KOPT-K1 (cell line): ENCODE measurements around the gene CDKL1.

Experiments
- H3K27ac ChIP-seq: fragments of 200-600 bp; sonication (generic); 2 replicates; pipeline ENCODE4 v1.5.1; 2016; ENCODE audit warnings: antibody characterized with exemption, mild to moderate bottlenecking, low read depth, low read length; ENCODE audit not compliant: poor library complexity, severe bottlenecking
- H3K36me3 ChIP-seq: fragments of 200-600 bp; sonication (generic); 2 replicates; pipeline ENCODE4 v1.5.1; 2017; ENCODE audit warnings: antibody characterized with exemption, mild to moderate bottlenecking, low read length, moderate library complexity; ENCODE audit not compliant: insufficient read depth
- H3K9me3 ChIP-seq: fragments of 200-600 bp; sonication (generic); 2 replicates; pipeline ENCODE4 v1.5.1; 2017; ENCODE audit warnings: antibody characterized with exemption, low read length, mild to moderate bottlenecking; ENCODE audit not compliant: insufficient read depth, poor library complexity, severe bottlenecking

The CDKL1 gene

DNA sequence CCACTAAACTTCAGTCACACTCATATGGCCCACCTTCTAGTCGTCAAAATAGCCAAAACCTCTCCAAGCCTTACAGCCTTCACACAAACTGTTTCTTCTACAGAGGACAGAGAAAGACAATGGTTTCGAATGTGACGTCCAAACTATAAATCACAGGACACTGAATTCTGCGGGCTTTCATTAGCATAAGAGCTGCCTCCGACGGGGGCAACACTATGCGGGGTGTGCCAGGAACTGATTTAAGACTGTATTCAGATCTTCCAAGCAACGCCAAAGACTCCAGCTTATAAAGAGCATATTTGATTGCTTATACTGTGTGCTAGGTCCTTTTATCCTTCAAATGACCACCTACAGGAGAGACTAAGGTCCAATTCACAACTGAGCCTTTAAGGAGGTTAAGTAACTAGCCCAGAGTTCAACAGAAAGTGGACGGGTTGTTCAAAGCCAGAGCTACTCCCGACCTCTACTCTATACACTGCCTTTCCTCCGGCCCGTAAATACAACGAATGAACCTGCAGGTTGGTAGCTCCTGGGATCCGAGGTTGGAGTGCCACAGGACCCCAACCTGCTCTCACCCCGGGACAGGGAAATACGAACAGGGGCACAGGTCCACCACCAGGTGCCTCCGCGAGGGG is 85.2 kb downstream of the CDKL1 start:
- H3K9me3 ChIP-seq: peaks cover 13% of the 10 kb centered on the region
- H3K36me3 ChIP-seq: peaks cover 9% of the 10 kb centered on the region
- H3K27ac ChIP-seq: peak overlapping the region; percentile 79

DNA sequence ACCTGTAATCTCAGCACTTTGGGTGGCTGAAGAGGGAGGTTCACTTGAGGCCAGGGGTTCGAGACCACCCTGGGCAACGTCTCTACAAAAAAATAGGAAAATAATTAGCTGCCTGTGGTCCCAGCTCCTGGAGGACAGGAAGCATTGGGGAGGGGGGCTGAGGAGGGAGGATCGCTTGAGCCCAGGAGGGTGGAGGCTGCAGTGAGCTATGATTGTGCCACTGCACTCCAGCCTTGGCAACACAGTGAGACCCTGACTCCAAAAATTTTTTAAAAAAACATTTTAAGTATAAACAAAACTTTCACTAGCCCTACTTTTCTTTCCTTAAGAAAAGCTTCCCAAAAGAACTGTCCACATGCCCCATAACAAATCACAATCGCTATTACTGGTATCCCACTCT is 86.2 kb downstream of the CDKL1 start:
- H3K9me3 ChIP-seq: peaks cover 13% of the 10 kb centered on the region
- H3K27ac ChIP-seq: no peak overlapping the region
- H3K36me3 ChIP-seq: peaks cover 9% of the 10 kb centered on the region

DNA sequence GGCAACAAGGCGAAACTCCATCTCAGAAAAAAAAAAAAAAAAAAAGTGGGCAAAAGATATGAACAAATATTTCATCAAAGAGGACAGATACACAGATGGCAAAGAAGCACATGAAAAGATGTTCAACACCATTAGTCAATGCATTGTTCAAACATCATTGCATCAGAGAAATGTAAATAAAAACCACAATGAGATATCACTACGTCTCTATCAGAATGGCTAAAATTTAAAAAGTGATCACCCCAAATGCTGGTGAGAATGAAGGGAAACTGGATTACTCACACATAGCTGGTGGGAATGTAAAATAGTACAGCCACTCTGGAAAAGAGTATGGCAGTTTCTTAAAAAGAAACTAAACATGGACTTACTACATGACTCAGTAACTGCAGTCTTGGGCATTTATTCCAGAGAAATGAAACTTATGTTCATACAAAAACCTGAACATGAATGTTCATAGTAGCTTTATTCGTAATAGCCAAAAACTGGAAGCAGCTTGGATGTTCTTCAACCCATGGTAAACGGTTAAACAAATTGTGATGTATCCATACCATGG is 88.2 kb downstream of the CDKL1 start:
- H3K36me3 ChIP-seq: no peaks in the 10 kb centered on the region
- no peak overlapping the region for H3K27ac ChIP-seq
- H3K9me3 ChIP-seq: peaks cover 1% of the 10 kb centered on the region

DNA sequence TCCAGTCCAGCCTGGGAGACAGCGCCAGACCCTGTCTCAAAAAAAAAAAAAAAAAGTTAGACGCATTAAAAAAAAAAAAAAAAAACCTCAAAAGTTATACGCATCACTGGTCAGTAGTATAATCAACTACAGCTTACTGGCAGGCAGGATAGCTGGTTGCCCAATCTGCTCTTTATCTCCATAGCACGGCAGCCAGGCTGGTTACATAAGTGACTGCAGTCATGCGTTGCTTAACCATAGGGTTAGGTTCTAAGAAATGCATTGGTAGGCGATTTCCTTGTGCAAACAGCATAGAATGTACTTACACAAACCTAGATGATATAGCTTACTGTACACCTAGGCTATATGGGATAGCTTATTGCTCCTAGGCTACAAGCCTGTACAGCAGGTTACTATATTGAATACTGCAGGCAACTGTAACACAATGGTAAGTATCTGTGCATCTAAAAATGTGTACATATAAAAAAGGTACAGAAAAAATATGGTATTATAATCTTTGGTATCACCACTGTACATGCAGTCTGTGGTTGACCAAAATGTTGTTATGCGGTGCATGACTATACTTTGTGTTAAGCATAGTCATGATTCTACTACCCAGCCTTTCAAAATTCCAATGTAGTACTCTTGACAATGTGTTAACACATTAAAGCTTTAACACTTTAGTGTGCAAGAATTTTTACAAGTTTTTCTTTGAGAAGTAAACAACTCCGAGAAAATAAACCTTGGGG is 92.8 kb downstream of the CDKL1 start:
- Histone ChIP-seq H3K9me3 (no peaks in the 10 kb centered on the region), H3K27ac (no peak overlapping the region), H3K36me3 (peaks cover 14% of the 10 kb centered on the region)

- peaks cover 14% of the 10 kb centered on the region for H3K36me3 ChIP-seq
- H3K9me3 ChIP-seq: no peaks in the 10 kb centered on the region
- no peak overlapping the region for H3K27ac ChIP-seq
These were observed 94.8 kb downstream of the CDKL1 start for GRCh38 chr14:50301914-50302313.

GRCh38 chr14:50299585-50299984 is 97.1 kb downstream of the CDKL1 start:
- Histone ChIP-seq H3K27ac (no peak overlapping the region), H3K9me3 (no peaks in the 10 kb centered on the region), H3K36me3 (peaks cover 14% of the 10 kb centered on the region)

GRCh38 chr14:50290306-50290705 is 106.4 kb downstream of the CDKL1 start:
- H3K27ac ChIP-seq: no peak overlapping the region
- H3K9me3 ChIP-seq: peaks cover 14% of the 10 kb centered on the region
- peaks cover 27% of the 10 kb centered on the region for H3K36me3 ChIP-seq

DNA sequence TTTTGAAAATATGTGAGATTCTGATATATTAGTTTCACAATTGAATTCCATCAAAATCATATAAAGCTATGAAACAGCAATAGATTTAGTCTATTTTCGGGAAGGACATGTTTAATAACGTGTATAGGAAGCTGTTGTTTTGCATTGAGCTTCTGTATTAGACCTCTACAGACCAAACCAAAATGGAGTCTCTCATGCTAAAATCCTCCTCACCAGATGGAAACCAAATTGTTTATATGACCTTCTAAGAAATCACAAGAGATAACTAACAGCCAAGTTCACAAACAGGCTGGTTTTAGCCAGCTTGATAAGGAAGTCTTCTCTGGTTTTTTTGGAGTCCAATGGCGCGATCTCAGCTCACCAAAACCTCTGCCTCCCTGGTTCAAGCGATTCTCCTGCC is 108.5 kb downstream of the CDKL1 start:
- Histone ChIP-seq H3K36me3 (peaks cover 20% of the 10 kb centered on the region), H3K27ac (no peak overlapping the region), H3K9me3 (peaks cover 14% of the 10 kb centered on the region)

- H3K36me3 ChIP-seq: peaks cover 13% of the 10 kb centered on the region; the same call in 1 of the 2 replicates
- H3K9me3 ChIP-seq: no peaks in the 10 kb centered on the region
- H3K27ac ChIP-seq: no peak overlapping the region
These were observed 110.8 kb downstream of the CDKL1 start for GRCh38 chr14:50285861-50286260.
